Measurements from ENCODE around the gene VPS45.

The VPS45 gene

DNA sequence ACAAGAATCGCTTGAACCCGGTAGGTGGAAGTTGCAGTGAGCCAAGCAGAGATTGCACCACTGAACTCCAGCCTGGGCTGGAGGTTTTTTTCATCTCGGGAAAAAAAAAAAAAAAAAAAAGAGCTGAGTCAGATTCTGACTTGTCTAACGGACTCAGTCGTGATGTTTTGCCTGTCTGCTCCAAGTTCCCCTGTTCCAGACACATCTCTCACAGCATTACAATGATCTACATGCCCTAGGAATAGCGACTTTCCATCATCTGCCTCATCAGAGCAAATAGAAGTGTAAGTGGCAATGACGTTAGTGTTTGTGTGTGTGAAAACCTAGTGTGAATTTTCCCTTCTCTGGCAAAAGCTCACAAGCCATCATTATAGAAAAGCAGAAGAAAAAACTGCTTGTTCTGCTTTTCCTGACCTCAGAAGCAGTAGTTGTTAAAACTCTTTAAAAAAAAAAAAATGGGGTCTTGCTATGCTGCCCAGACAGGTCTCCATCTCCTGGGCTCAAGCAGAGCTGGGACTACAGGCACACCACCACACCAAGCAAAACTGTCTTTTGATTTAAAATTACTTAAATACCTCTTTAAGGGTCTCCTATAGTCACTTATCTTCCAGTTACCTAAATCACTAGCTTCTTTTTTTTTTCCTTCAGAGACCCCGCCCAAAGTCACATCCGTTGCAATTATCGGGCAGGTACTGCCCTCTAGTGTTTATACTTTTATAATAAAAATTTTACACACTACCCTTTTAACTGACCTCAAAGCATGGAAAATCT is 119.4 kb downstream of the VPS45 start:
- Histone ChIP-seq H3K27ac (ENCODE audit: low read depth, low read length, severe bottlenecking) (peak overlapping the region; percentile 13), H3K9me3 (ENCODE audit: control insufficient read depth, low read length) (peaks cover 6% of the 10 kb centered on the region), H3K4me3 (ENCODE audit: extremely low read depth, insufficient read depth, low read length, poor library complexity, severe bottlenecking) (no peak overlapping the region), H3K4me1 (ENCODE audit: control insufficient read depth, insufficient read depth, low read length, poor library complexity, severe bottlenecking) (peaks cover under 1% of the 10 kb centered on the region), H3K36me3 (ENCODE audit: control insufficient read depth, insufficient read depth, low read length) (no peaks in the 10 kb centered on the region)
- 74 to 80% methylated on average over 3 of the region's 10 CpGs for WGBS, 2 experiments (ENCODE audit: insufficient coverage in 2 of 2)

DNA sequence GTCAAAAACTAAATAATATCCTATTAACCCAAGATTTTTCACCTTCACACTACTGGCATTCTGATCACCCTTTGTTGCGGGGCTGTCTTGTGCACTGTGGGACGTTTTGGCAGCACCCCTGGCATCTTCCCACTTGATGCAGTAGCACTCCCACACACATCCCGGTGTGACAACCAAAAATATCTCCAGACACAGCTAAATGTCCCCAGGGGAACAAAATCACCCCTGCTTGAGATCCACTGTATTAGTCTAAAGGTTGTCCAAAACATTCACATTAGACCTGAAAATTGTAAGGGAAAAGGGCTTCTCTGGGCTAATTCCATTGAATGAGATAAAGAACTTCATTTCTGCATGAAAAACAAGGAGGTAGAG is 120.0 kb downstream of the VPS45 start:
- 67 to 80% methylated on average over 2 to 3 of the region's 3 CpGs for WGBS, 2 experiments (ENCODE audit: insufficient coverage in 2 of 2)
- no peaks in the 10 kb centered on the region for H3K36me3 ChIP-seq (ENCODE audit: control insufficient read depth, insufficient read depth, low read length)
- H3K27ac ChIP-seq (ENCODE audit: low read depth, low read length, severe bottlenecking): no peak overlapping the region
- peaks cover 6% of the 10 kb centered on the region for H3K4me1 ChIP-seq (ENCODE audit: control insufficient read depth, insufficient read depth, low read length, poor library complexity, severe bottlenecking)
- H3K9me3 ChIP-seq (ENCODE audit: control insufficient read depth, low read length): peaks cover 6% of the 10 kb centered on the region
- no peak overlapping the region for H3K4me3 ChIP-seq (ENCODE audit: extremely low read depth, insufficient read depth, low read length, poor library complexity, severe bottlenecking)

DNA sequence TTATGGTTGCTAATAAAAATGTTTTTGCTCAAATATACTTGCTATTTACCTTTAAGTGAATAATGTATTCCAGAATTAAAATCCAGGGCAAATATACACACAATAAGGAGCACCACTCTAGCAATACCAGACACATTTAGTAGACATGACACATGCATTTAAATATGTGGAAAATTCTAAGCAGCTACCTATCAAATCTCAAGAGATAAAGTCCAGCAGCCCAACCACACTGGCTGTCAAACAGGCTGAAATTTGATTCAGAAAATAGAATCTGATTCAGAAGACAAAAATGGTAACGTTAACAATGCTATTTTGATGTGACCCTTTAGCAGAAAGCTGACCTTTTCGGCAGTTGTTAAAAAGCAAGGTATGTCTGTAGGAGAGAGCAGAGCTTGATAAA is 124.4 kb downstream of the VPS45 start:
- Histone ChIP-seq H3K36me3 (ENCODE audit: control insufficient read depth, insufficient read depth, low read length) (no peaks in the 10 kb centered on the region), H3K4me3 (ENCODE audit: extremely low read depth, insufficient read depth, low read length, poor library complexity, severe bottlenecking) (no peak overlapping the region)
- 83% methylated on average over 1 of the region's 2 CpGs; no CpG with 5 or more reads in 1 of the 2 experiments for WGBS, 2 experiments (ENCODE audit: insufficient coverage in 2 of 2)

DNA sequence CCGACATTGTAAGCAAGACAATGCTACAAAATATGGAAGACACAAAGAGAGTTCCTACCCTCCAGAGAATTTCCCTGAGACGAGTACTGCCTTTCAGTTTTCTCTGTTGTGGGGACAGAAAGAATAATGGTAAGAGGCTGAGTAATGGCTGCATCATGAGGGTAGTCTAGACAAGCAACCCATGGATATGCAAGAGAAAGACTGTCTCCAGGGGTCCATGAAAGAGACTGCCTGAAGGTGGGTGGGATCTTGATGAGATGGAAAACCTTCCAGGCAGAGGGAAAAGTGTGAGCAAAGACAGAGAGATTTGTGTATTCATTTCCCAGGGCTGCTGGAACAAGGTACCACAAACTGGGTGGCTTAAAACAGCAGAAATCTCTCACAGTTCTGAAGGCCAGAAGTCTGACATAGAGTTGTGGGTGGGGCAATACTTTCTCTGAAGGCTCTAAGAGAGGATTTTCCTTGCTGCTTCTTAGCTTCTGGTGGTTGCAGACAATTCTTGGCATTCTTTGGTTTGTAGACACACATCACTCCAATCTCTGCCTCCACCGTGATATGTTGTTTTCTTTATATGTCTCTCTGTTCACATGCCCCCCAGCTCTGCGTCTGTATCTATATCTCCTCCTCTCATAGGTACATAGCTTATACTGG is 126.9 kb downstream of the VPS45 start:
- peaks cover 13% of the 10 kb centered on the region for H3K4me1 ChIP-seq (ENCODE audit: control insufficient read depth, insufficient read depth, low read length, poor library complexity, severe bottlenecking)
- H3K27ac ChIP-seq (ENCODE audit: low read depth, low read length, severe bottlenecking): peak overlapping the region; percentile 5
- 74 to 80% methylated on average over 2 to 3 of the region's 4 CpGs for WGBS, 2 experiments (ENCODE audit: insufficient coverage in 2 of 2)
- H3K36me3 ChIP-seq (ENCODE audit: control insufficient read depth, insufficient read depth, low read length): no peaks in the 10 kb centered on the region
- H3K4me3 ChIP-seq (ENCODE audit: extremely low read depth, insufficient read depth, low read length, poor library complexity, severe bottlenecking): no peak overlapping the region
- peaks cover 6% of the 10 kb centered on the region for H3K9me3 ChIP-seq (ENCODE audit: control insufficient read depth, low read length)

More for the DNA sequence above, 124.4 kb downstream of the VPS45 start:
- Histone ChIP-seq H3K9me3 (ENCODE audit: control insufficient read depth, low read length) (peaks cover 6% of the 10 kb centered on the region), H3K27ac (ENCODE audit: low read depth, low read length, severe bottlenecking) (peak overlapping the region; percentile 25), H3K4me1 (ENCODE audit: control insufficient read depth, insufficient read depth, low read length, poor library complexity, severe bottlenecking) (peaks cover 13% of the 10 kb centered on the region)

Measured in mesodermal cell (in vitro differentiated cells).